Suprapubic skin (tissue), 3 donors: ENCODE results near the gene RTN4R.

Experiments
- POLR2A ChIP-seq, 2 donors: fragments of 450-650 bp; IDR thresholded peaks; one replicate each; pipeline ENCODE4 v1.6.1; 2017; ENCODE audit warnings: antibody characterized with exemption in 2 of 2, mild to moderate bottlenecking in 2 of 2, moderate library complexity in 2 of 2
- TF ChIP-seq, protein P1 (sequence below), 2 donors: fragments of 200-600 bp in 1 of 2; fragments of 450-650 bp in 1 of 2; sonication (generic) in 1 of 2; IDR thresholded peaks; one replicate each; pipeline ENCODE4 v1.5.1; 2016 to 2019; ENCODE audit warnings: antibody characterized with exemption in 2 of 2, mild to moderate bottlenecking in 1 of 2, moderate library complexity in 1 of 2

DNA sequence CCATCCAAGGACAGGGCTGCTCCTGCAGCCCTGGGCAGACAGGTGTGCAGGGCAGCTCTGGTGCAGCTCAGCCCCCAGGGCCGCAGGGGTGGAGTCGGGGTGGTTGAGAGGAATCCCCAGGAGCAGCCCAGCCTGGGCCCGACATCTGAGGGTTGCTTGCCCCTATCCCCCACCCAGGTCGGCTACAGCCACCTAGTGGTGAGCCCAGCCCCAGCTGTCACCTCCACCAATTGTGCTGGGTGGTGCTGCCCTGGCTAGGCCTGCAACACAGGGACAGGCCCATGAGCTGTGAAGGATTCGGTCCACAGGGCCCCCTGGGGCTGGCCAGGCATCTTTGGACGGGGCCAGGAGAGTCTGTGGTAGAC is 29.6 kb downstream of the RTN4R start:
- TF ChIP-seq, protein P1, sequence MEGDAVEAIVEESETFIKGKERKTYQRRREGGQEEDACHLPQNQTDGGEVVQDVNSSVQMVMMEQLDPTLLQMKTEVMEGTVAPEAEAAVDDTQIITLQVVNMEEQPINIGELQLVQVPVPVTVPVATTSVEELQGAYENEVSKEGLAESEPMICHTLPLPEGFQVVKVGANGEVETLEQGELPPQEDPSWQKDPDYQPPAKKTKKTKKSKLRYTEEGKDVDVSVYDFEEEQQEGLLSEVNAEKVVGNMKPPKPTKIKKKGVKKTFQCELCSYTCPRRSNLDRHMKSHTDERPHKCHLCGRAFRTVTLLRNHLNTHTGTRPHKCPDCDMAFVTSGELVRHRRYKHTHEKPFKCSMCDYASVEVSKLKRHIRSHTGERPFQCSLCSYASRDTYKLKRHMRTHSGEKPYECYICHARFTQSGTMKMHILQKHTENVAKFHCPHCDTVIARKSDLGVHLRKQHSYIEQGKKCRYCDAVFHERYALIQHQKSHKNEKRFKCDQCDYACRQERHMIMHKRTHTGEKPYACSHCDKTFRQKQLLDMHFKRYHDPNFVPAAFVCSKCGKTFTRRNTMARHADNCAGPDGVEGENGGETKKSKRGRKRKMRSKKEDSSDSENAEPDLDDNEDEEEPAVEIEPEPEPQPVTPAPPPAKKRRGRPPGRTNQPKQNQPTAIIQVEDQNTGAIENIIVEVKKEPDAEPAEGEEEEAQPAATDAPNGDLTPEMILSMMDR (IDR thresholded peaks at IDR 0.05), result no peak
- no peak for TF ChIP-seq POLR2A (IDR thresholded peaks at IDR 0.05)
